Raji (cell line): ENCODE measurements around the gene PRKN.

ENCODE experiments used
- POLR2A ChIP-seq: IDR thresholded peaks from 2 replicates; pipeline ENCODE4 v1.6.1; 2011; ENCODE audit warnings: low read depth, low read length, control low read depth; ENCODE audit not compliant: insufficient read depth

Gene PRKN

DNA sequence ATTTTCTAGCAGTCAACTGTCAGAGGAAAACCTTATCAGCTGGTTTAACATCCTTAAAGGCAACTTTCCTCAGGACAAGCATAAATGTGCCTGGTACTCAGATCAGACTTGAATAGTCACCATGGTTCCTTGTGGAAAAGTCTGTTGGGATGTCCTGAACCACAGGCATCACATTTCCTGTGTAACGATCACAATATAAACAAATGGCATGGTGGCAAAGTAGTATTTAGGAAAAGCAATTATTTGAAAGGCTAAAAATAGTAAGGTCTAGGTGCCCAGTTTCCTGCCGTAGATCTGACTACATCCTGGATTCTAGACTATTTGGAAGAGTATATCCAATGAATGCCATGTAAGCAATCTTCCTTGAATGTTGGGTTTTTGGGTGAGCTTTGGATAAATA lies 1181.8 kb downstream of the PRKN start:
- TF ChIP-seq POLR2A: no peak

DNA sequence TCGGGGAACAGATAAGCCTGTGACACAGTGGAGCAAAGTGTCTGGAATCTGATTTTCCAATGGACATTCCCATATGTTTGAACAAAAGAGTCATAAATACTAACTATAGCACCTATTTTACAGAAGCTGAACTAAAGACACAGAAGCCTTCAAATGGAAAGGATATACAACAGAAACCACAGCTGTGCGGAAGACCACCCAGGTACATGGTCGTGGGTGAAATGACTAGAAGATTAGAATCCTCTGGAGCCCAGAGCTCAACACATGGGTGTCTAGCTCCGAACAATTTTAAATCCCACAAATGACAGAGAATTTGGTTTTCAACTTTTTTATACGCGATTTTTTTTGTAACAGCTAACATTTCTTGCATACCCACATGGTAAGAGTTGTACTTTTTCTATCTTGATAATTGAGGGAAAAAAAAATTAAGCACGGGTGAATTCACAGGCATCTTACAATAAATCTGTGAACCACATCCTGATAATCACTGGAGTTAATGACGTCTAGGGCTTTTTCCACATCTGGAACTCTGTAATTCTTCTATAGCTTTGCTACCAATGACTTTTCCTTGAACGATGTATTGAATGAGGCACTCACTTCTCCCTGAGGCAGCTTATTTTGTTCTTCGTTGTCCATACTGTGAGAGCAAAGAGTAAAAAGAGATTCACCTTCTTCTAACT lies 1182.6 kb downstream of the PRKN start:
- TF ChIP-seq POLR2A: no peak

DNA sequence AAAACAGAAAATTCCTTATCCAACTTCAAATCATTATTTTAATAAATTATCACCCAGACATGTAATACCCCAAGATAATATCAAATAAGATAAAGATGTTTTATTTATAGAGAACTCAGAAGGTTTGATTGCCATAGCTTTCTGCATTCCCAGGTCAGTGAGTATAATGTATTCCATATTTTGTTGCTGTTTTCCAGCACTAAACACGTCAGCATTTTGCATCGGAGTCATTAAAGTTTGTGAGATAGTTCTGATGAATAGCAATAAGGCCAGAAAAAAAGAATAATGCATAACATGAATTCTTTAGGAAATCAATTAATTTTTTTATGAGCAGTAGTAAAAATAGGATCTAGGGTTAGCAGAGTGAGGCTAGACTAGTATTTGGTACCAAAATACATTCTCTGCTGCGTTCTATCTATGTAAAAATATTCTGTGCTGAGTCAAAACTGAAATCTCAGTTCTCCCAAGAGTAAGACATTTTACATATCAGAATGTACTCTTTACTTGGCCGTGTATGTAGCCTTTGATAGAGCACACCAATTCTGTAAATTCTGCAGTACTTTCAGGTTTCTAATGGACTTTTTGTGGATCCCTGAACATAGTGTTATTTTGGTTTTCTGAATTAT lies 1183.8 kb downstream of the PRKN start:
- no peak for TF ChIP-seq POLR2A

DNA sequence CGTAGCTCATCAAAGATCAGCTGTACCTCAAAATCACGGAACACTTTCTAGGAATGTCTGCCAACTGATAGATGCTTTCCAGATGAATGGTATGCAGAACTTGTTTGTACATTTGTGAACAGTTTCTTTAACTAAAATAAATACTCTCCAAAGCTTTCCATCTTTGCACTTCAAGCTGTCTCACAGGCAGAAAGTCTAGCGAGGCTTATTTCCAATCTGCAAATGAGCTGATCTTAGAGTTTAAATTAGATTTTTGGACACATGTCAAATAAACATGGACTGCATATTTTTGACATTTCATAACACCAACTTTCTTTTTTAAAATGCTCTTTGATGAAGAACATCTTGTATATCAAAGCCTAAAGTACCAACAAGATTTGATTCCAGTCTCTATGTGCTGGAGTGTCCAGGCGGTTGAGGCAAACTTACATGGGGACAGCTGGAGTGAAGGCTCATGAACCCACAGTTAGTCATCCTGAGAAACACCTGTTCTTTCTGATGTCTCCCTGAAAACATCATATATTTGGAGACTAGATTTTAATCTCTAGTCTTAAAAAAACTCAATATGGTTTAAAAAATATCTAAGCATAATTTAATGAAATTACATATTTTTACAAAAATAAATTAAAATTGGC lies 1185.1 kb downstream of the PRKN start:
- TF ChIP-seq POLR2A: no peak

DNA sequence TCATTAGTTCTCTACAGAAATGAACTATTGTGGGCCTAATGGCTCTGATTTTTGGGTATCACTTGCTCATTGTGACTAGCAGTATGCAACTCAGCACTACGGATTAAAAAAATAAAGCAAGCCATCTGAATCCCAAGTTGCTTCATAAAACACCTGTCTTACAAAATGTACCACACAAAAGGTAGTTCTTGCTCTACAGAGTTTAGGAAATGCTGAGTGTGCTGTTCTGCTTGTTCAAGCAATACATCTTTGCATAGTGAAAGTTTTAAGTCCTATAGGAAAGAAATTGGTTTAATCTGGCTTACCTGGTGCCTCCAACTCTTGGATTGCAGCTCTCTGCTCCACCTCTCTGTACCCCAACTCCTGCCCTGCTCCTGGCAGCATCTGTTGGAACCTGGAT lies 1187.0 kb downstream of the PRKN start:
- TF ChIP-seq POLR2A: no peak

DNA sequence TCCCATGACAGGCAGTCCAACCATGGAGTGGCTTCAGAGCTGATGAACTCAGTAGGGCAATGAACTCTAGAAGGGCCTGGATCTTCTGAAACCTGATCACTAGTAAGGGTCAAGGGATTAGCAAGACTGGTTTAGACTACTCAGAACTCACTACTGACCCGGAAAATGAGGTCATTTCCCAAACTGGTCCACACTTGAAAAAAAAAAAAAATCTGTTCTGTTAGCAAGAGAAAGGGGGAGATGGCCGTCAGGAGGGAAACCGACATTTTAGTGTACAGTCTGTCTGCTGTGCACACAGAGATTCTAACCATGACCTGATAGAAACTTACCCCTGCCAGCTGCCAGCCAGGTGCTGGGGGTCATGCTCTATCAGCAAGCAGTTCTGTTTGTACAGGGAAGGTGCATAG lies 1191.3 kb downstream of the PRKN start:
- TF ChIP-seq POLR2A: no peak

DNA sequence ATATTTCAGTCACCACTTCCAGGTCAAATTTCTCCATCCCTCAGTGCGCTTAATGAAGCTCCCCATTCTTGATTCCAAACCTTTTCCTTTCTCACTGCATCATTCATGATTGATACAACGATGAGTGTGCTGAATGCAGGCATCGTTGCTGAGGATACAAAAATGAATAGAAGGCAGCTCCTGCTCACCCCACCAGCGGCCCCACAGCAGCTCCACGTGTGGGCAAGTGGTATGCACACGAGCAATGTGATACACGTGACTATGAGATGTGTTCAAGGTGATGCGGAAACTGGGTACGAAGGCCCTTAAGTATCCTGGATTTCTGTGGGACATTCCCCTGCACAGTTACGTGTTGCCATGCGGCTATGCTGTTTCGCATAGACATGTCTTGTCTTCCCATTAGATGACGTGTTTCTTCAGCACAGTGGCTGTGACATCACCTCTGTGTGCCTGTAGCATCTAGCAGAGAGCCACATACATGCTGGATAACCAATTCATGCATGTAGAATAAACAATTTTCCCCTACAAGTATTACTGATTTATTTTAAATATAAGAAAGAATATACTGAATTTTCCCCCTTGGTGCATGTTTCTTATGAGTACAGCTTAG lies 1193.2 kb downstream of the PRKN start:
- TF ChIP-seq POLR2A: no peak

DNA sequence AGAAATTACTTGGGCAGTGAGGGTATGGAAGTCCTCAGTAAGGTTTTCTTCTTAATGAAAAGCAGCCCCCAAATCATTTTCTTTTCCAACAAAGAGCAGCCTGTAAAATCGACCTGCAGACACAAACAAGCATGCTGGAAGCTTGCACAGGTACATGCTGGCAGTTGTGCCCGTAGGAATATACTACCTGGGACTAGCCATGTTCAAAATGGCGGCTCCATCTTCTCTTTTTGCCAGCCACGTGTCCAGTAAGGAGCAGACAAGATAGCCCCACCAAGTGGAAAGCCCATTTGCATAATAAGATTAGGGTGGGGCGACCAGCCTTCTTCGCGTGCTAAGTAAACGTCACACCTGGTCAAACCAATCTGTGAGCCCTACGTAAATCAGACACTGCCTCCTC lies 1194.3 kb downstream of the PRKN start:
- no peak for TF ChIP-seq POLR2A

DNA sequence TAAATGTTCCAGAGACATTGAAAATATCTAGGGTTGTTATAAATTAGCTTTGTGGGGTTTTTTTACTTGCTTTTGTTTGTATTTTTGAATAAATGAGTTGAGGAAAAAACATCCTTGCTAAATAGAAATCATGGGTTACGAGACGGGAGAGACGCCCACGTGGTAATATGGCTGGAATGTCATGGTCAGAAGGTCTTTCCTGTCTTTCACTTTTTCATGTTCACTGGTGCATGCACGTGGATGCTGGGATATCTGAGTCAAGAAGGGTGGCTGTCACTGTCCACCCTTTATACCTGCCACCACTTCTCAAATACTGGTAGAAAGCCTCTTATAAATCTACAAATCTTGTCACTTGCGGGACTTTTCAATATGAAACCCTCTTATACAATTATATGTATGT lies 1195.0 kb downstream of the PRKN start:
- TF ChIP-seq POLR2A: no peak

DNA sequence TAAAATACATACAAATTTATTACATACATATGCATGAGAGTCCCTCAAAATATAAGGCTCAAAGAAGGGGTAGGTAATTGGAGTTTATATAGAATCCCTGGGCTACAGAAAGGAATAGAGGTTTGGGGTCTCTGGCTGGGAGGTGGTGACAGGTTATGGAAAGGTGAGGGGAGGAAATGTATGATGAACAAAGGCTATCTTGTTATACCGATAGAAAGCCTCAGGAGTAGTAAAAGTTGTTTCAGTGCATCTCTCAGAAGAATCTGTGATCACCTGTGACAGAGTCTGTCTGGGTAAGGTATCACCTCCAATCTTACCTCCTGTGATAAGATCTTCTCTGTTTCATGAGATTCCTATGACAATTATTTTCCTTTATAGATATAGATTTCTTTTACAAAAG lies 1200.8 kb downstream of the PRKN start:
- TF ChIP-seq POLR2A: no peak

DNA sequence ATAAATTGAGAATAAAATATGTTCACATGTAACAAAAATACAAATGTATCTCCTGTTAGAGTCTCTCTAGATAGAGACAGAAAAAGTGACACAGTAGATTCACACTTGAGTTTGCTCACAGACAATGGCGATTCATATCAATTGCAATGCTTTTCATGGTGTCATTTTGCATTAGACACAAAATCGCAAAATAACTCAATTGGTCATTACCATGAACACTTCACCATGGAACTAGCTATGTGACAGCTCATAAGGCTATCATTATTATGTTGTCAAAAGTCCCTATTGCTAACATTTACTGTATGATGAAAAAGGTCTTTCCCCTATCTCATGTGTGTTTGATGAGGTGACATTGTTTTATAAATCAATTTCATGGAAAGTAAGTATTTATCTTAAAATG lies 1204.2 kb downstream of the PRKN start:
- TF ChIP-seq POLR2A: no peak

DNA sequence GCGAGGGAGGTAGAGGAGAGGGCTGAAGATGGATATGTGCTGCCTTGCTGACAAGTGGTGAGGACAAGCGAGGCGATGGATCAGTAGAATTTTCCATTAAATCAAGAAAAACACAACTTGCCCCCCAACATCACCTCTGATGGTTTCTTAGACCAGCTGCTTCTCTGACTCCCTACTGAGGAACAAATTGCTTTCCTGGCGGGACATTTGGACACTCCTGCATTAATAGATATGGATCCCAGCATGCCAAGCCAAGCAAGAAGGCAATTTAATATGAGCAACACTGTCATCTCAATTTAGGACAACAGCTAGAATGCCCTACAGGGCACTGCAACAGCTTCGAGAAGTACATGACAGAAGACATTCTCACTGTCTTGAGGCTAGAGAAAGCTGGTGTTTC lies 1205.3 kb downstream of the PRKN start:
- no peak for TF ChIP-seq POLR2A

DNA sequence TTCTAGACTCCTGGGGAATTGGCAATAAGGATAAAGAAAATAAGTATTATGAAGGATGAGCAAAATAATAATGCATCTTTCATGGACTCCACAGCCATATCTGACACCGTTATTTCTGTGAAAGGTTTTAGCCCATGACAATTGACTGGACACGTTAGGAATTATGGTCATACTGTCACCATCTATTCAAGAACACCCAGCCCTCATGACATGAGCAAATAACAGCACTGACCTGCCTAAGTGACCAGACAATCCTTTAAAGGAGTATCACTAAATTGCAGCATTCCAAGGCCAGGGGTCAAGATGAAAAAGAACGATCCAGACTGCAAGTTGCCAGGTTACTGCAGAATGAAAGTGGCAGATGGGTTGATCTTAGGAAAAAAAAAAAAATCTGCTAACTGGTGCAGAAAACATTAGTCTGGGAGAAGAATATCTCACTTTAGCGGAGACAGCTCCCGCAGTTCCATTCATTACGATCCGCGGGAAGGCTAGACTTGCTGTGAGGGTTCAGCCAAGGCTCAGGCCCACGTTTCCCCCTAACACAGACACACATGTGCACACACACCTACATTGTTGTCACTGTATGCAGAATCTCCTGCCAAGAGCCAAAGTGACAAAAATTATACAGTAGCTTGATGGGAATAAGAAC lies 1216.0 kb downstream of the PRKN start:
- TF ChIP-seq POLR2A: no peak

DNA sequence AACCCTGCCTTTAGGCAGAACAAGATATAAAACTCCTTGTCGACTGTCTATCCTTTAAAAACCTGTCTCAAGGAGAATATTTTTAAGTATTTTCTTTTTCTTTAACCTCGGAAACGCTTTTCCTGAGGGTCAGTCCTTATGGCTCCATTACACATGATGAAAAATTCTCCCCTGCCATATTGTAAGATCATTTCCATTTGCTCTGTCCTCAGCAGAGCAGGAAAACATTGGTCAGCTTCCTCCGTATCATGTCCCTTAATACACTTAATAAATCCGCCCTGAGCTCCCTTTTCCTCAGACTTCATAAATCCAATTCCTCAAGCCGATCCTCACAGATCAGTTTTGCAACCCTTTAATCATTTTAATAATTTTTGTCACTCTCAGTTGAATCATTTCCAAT lies 1219.2 kb downstream of the PRKN start:
- TF ChIP-seq POLR2A: no peak

DNA sequence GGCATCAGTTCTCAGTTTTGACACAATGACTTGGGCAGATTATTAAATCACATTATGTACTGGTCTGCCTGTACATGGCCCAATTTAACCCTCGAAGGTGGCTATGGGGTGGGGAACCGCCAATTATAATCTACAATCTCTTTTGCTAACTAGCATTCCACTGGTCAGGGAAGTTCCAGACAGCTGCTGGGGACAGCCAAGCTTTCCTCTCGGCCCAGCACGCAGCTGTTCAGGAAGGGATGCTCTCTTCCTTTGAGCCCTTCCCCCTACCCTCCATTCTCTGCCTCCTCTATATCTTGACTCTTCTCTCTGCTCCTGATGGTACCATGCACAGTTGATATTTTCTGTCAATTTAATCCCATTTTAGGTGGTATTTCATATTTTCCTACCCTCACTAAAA lies 1220.2 kb downstream of the PRKN start:
- TF ChIP-seq POLR2A: no peak

DNA sequence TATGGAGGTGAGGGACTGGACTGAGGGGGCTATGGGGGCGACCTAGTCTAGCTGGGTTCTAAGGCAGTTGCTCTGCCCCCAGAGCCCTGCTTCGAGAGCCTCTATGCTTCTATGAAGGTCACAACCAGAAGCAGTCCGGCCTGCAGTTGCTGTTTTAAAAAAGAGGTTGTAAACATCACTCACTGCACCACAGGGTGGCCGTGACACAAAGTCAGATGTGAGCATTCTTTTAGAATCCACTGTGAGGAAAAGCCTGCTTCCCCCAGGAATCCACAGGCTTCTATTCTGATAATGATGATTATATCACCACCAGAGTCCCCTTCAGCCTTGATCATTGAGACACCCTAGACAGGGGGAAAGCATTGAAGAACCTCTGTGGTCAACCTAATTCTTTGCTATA lies 1224.0 kb downstream of the PRKN start:
- TF ChIP-seq POLR2A: no peak
